Body of pancreas (tissue), 4 donors: ENCODE data around the gene CCND1.

ENCODE experiments used
- CTCF ChIP-seq, 7 experiments: fragments of 450-650 bp in 4 of 7; fragments of 200-600 bp in 3 of 7; sonication (generic) in 3 of 7; IDR thresholded peaks; one replicate each; pipeline ENCODE4 v1.5.1; 2016 to 2019; ENCODE audit warnings: antibody characterized with exemption in 7 of 7
- POLR2A ChIP-seq, 3 donors: fragments of 450-650 bp; IDR thresholded peaks; one replicate each; pipeline ENCODE4 v1.6.1; 2016; ENCODE audit warnings: antibody characterized with exemption in 3 of 3, mild to moderate bottlenecking in 2 of 3

GRCh38 chr11:69700278-69701140, 59.6 kb downstream of the CCND1 start:
- TF ChIP-seq CTCF (IDR thresholded peaks at IDR 0.05) (no peak), POLR2A (IDR thresholded peaks at IDR 0.05) (no peak)
